ENCODE measurements around the gene CROCC2. TPM values are rescaled to one million over a fixed set of nuclear protein-coding genes. Genes with fewer than 3 reads are reported as not detected.

The CROCC2 gene
- total RNA-seq, 4 donors from 2014 or later, result 0.27 to 0.83 TPM; not detected in 2

DNA sequence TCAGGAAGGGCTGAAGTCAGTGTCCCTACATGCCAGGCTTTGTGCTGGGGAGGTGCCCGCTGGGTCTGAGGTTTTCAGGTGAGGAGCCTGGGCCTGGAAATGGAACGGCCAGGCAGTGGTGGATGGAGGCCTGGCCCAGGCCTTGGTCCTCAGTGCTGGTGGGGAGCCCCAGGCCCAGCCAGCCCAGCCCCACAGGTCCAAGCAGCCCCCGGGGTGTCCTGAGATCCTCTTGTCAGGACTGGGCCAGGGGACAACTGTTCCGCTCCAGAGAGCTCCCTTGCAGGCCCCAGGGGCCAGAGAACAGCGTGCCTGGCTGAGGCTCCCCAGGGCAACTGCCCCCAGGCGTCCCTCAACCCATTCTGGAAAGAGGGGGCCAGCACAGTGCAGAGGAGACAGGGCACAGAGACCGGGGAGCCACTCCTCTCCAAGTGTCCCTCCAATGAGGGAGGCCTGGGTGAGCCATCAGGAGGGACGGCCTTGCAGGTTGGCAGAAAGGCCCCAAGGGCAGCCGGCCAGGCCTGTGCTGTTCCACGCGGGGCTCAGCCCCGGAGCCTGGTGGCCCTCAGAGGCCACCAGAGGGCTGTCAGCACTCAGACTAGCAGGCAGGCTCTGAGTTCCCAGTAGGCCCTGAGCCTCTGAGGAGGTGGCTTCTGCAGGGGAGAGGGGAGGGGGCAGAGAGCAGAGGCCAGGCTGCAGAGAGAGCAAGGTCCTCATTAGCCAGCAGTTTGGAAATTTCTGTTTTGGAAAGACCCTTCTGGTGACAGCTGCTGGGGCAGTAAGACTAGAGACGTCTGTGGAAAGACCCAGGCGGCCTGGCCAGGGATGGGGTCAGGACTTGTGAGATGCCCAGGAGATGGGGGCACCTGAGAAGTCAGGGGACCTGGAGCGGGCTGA, 62.8 kb downstream of the CROCC2 start:
- Histone ChIP-seq H3K36me3 (no peaks in the 10 kb centered on the region), H3K4me3 (no peak overlapping the region), H3K4me1 (peaks cover 0 to under 1% (median 0%) of the 10 kb centered on the region in 4 donors), H3K9me3 (no peaks in the 10 kb centered on the region), H3K27ac (no peak overlapping the region), H3K27me3 (no peaks in the 10 kb centered on the region)
- TF ChIP-seq, protein P1, sequence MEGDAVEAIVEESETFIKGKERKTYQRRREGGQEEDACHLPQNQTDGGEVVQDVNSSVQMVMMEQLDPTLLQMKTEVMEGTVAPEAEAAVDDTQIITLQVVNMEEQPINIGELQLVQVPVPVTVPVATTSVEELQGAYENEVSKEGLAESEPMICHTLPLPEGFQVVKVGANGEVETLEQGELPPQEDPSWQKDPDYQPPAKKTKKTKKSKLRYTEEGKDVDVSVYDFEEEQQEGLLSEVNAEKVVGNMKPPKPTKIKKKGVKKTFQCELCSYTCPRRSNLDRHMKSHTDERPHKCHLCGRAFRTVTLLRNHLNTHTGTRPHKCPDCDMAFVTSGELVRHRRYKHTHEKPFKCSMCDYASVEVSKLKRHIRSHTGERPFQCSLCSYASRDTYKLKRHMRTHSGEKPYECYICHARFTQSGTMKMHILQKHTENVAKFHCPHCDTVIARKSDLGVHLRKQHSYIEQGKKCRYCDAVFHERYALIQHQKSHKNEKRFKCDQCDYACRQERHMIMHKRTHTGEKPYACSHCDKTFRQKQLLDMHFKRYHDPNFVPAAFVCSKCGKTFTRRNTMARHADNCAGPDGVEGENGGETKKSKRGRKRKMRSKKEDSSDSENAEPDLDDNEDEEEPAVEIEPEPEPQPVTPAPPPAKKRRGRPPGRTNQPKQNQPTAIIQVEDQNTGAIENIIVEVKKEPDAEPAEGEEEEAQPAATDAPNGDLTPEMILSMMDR (IDR thresholded peaks at IDR 0.05), result no peak
- TF ChIP-seq POLR2A (IDR thresholded peaks at IDR 0.05), result no peak
- DNase-seq, result peak in 1 of 3 donors; percentile 46

DNA sequence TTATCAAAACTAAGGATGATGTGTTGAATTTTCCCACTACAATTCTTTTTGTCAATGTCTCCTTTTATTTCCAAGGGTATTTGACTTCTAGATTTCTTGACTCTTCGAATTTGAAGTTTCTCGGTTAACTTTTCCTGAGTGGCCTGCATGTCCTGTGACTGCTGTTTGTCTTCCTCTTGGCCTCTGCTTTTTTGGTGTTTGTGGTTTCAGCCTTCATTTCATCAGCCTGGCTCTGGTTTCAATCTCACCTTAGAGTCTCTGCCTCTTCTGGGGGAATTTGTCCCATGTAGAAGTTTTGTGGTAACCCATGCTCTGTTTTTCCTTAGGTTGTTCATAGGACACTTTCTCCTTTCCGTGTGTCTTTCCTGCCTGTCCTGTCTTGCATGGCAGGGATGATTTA, 64.0 kb downstream of the CROCC2 start:
- Histone ChIP-seq H3K9me3 (no peaks in the 10 kb centered on the region), H3K4me3 (no peak overlapping the region), H3K4me1 (no peaks in the 10 kb centered on the region), H3K36me3 (no peaks in the 10 kb centered on the region), H3K27me3 (no peaks in the 10 kb centered on the region), H3K27ac (no peak overlapping the region)
- TF ChIP-seq, protein P1 (IDR thresholded peaks at IDR 0.05), result no peak
- TF ChIP-seq POLR2A (IDR thresholded peaks at IDR 0.05), result no peak
- DNase-seq, result no peak

GRCh38 chr2:240970816-240971215, 64.7 kb downstream of the CROCC2 start:
- no peak overlapping the region for H3K27ac ChIP-seq
- TF ChIP-seq, protein P1 (IDR thresholded peaks at IDR 0.05), result no peak
- no peak for TF ChIP-seq POLR2A (IDR thresholded peaks at IDR 0.05)
- H3K4me3 ChIP-seq, result no peak overlapping the region

DNA sequence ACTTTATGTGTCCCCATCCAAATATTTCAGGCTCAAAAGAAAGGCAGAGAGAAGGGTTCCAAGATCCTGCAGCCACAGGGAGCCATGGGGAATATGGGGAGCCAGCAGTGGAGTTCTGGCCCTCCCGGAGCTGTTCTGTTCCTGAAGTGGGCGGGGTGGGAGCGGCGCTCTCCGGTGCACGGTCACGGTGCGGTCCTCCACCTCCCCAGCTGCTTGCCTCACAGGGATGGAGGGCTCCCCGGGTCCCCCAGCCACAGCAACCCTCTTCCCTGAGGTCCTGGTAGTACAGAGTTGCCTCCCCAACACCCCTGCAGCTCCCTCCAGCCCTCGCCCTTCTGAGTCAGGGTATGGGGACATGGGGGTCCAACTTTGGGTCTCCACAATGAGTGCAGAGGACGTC, 66.1 kb downstream of the CROCC2 start:
- Histone ChIP-seq H3K36me3 (no peaks in the 10 kb centered on the region), H3K9me3 (no peaks in the 10 kb centered on the region), H3K4me1 (no peaks in the 10 kb centered on the region), H3K27ac (no peak overlapping the region), H3K27me3 (no peaks in the 10 kb centered on the region), H3K4me3 (no peak overlapping the region)
- TF ChIP-seq, protein P1 (IDR thresholded peaks at IDR 0.05), result no peak
- TF ChIP-seq POLR2A (IDR thresholded peaks at IDR 0.05), result no peak
- DNase-seq, result no peak

More at GRCh38 chr2:240970816-240971215, 64.7 kb downstream of the CROCC2 start:
- Histone ChIP-seq H3K9me3 (no peaks in the 10 kb centered on the region), H3K27me3 (no peaks in the 10 kb centered on the region), H3K4me1 (no peaks in the 10 kb centered on the region), H3K36me3 (no peaks in the 10 kb centered on the region)
- DNase-seq, result no peak

DNA sequence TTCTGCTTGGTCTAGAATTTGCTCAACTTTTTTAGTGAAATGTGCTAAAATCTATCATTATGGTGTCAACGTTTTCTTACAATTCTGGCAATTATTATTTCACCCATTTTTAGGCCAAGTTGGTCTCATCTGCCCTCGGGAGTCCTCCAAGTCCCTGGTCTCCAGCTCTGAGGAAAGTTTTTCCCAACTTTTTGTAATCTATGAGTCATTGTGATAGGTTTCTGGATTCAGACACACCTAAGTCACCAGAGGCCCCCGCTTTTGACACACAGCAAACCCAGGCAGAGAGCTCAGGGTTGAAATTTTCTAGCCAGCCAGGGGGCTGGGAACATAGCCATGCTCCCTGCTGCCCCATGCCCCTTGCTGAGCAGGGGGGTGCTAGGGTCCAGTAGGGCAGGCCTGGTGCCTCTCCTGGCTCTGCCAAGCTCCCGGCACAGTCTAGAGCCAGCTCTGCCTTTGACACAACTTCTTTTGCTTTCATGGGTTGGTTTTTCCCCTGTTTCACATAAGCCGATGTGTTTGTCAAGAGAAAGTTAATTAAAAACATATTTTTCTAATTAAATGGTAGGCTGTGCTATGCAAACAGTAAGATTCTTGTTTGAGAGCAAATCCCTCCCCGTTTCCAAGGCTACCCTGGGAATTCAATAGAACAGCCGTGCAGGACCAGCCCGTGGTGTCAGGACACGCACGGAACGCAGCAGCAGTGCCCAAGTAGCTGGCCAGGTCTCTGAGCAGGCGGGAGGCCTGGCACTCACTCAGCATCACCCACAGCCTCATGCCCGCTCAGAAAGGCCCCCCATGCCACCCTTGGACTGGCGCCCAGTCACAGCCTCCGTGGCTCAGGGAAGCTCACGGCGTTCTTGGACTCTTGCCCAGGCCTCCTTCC, 66.7 kb downstream of the CROCC2 start:
- H3K4me1 ChIP-seq, result no peaks in the 10 kb centered on the region
- H3K27ac ChIP-seq, result no peak overlapping the region
- H3K36me3 ChIP-seq, result no peaks in the 10 kb centered on the region
- H3K9me3 ChIP-seq, result no peaks in the 10 kb centered on the region
- DNase-seq, result no peak
- no peak overlapping the region for H3K4me3 ChIP-seq
- TF ChIP-seq POLR2A (IDR thresholded peaks at IDR 0.05), result no peak
- TF ChIP-seq, protein P1 (IDR thresholded peaks at IDR 0.05), result no peak
- no peaks in the 10 kb centered on the region for H3K27me3 ChIP-seq

All from Peyer's patch (tissue), 4 donors.